Measurements from ENCODE around the gene LRRC34.

Gene LRRC34

DNA sequence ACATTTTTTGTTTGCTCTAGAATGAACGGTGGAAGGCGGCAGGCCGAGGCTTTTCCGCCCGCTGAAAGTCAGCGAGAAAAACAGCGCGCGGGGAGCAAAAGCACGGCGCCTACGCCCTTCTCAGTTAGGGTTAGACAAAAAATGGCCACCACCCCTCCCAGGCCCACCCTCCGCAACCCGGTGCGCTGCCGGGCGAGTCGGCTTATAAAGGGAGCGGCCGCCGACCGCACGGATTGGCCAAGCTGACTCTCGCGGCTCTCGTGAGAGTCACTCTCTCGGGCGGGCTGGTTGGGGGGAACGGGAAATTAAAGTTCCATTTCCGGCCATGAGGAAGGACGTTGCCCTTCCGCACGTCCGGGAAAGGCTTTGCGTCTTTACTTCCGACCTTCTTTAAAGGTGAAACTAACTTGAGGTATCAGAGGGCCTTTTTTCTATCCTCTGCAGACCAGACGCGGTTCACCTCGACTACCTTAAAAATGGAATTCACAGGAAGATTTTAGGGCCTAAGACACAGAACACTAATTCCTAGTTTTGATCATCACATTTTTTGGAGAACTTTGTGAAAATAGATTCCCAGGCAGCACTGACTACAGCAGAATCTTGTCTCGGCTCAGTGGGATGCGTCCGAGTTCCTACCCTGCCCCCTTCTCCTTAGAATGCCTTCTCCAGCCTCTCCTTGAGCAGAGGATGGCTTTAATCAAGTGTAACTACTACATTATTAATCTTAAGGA, 47.7 kb downstream of the LRRC34 start, which contains the start of gene TERC:
Gene TERC, minus strand, starts transcription at position 179 of the 731 bp plus-strand sequence.
- peak; percentile 85 for DNase-seq (ENCODE audit: low spot score)

DNA sequence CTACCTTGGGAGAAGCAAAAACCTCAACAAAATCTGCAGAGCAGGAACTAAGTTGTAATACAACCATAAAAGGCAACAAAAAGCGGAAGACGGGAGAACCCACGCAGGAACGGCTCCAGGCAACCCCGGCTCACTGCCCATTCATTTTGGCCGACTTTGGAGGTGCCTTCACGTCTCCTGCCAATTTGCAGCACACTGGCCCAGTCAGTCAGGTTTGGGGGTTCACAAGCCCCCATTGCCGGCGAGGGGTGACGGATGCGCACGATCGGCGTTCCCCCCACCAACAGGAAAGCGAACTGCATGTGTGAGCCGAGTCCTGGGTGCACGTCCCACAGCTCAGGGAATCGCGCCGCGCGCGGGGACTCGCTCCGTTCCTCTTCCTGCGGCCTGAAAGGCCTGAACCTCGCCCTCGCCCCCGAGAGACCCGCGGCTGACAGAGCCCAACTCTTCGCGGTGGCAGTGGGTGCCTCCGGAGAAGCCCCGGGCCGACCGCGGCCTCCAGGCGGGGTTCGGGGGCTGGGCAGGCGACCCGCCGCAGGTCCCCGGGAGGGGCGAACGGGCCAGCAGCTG, 48.3 kb downstream of the LRRC34 start:
- DNase-seq (ENCODE audit: low spot score), result peak; percentile 49

DNA sequence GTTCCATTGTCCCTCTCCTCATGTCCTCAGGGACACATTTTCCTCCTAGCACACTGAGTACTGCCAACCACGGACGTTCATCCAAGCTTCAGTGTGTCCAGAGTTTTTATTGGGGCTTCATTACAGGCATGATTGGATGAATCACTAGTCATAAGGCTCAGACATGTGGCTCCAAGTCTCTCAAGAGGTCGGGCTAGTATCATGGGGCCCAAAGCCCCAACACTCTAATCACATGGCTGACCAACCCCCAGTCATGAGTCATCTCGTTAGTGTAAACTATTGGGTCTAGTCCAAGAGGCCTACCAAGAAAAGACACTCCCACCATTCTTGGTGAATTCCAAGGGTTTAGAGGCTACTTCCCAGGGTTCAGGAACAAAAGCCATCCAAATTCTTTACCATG, 52.2 kb downstream of the LRRC34 start:
- no peak for DNase-seq (ENCODE audit: low spot score)

DNA sequence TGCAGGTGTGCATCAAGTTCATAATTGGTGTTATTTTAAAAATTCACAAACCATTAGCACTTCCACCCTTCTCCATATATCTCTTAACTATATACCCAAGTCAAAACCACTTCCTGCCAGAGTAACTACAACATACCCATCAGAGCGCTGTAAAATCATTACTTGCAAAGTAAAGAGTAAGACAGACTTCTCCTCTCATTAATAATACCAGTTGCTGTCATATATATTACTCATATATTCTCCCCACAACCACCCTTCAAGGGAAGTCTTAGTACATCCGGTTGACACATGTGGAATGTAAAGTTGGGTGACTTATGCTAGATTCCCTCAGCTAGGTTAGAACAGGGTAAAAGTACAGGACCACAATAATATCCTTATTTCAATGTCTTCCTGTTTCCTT, 53.4 kb downstream of the LRRC34 start:
- no peak for DNase-seq (ENCODE audit: low spot score)

DNA sequence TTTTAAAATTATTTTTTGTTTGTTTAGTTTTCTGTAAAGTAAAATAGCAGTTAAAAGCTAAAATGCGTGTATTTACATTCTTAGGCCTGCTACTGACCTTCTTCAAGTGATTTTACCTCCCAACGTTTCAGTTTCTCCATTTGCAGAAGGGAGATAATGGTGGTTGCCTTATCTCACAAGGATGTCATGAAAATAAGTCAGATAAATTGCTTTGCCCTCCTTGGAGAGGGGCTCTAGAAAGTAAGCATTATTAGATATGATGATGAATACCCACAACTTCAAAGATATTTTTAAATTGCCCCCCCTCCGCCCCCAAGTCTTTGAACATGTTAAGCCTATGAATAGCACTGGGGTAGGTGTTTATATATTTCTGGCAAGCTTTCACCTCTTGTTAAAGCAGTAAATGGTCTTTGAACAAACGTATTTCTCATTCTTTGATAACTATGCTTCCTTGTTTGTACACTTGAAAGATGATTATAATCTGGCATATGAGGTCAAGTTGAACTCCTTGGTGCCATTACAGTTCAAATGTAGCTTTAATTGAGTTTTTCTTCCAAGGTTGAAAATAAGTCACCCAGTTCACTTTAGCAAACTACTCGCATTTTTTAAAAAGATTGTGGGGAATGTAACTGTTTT, 54.2 kb downstream of the LRRC34 start:
- DNase-seq (ENCODE audit: low spot score), result no peak

DNA sequence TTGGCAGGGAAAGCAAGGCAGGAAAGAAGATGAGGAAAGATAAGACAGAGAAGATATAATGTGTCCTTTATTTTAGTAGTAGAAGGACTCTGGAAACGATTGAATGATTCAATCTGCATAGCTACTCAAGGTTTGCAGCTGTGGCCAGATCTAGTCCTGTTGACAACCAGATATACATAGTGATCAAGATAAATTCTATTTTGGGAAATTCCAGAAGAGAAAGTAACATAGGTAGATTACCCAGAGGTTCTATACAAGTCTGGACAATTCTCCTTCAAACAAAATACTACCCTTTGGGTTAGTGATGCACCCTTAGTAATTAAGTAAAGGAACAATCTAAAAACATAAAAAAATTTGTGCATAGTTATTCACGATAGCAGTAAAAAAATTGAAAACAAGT, 57.2 kb downstream of the LRRC34 start:
- DNase-seq (ENCODE audit: low spot score), result no peak

DNA sequence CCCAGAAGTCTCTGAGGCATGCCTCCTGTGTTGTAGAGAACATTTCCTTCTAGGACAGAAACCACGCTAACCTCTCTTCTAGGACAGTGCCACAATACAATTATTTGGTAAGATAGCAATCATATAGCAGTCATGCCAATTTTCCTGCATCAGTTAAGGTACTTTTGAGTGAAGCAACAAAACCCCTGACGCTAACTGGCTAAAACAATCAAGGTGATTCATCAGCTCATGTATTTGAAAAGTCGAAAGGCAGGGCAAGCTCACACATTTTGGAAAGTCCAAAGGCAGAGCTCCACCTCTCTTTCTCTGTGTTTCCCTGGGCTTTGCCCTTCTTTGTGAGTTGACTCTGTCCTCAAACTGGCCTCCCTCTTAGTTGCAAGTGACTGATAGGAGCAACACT, 58.0 kb downstream of the LRRC34 start:
- no peak for DNase-seq (ENCODE audit: low spot score)

DNA sequence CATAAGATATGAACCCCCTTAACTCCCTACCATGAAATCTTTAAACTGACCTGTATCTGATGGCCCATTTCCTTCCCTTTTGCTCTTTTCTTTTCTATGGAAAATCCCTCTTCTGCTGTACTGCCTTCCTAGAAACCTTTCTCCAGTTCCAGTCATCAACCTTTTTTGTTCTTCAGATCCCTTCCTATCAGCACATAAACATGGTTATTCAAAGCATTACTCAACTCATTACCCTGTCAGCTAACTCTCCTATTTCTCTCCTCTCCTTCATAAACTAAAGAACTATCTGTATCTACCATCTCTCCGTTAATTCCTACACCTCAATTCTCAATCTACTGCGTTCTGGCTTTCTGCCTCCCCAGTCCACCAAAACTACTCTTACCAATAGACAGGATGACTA, 60.8 kb downstream of the LRRC34 start:
- no peak for DNase-seq (ENCODE audit: low spot score)

DNA sequence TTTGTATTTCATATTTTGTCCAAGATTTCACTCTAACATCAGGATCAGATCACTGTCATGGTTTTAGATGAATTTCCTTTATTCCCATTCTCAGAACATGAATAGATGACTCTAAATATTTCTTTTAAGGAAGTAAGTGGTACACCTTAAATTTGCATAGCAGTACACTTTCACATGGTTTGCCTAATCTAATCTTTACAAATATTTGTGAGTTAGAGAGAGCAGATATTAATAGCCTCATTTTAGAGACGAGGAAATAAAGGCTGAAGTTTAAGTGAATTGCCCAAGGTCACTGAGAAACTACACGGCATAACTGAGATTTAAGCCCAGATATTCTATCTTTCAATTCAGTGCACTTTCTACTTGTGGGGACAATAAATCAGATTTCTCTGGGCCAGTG, 62.0 kb downstream of the LRRC34 start:
- no peak for DNase-seq (ENCODE audit: low spot score)

DNA sequence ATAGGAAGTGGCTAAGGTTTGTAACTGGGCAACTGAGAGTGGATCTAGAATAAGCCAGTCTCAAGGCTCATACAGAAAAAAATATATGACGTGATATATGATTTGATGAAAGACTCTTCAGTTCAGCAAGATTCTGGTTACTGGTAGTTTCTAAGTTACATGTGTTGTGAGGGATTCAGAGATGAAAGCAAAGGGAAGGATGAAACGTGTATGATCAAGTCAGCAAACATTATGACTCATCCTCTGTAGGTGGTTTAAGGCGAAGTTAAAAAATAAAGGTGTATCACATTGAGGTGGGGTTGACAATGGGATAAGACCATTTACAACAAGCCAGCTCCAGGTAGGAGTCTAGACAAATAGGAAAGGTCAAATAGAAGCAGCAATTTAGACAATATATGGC, 64.0 kb downstream of the LRRC34 start:
- no peak for DNase-seq (ENCODE audit: low spot score)

DNA sequence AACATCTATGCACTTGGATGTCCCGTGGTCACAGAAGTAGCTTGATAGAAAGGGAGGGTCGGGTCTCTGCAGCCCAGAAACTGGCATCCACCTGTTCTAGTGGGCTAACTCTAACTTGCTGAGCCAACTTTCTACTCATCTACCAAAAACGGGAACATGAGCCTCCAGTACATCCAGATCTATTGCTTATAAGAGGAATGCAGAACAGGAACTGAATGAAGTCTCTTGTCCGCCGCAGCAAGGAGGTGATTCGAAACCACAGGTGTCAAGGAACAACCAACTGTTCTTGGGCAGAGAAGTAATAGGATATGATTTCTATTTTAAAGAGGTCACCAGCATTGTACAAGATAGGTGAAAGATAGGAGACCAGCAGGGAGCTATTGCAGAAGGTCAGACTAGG, 65.8 kb downstream of the LRRC34 start:
- no peak for DNase-seq (ENCODE audit: low spot score)

DNA sequence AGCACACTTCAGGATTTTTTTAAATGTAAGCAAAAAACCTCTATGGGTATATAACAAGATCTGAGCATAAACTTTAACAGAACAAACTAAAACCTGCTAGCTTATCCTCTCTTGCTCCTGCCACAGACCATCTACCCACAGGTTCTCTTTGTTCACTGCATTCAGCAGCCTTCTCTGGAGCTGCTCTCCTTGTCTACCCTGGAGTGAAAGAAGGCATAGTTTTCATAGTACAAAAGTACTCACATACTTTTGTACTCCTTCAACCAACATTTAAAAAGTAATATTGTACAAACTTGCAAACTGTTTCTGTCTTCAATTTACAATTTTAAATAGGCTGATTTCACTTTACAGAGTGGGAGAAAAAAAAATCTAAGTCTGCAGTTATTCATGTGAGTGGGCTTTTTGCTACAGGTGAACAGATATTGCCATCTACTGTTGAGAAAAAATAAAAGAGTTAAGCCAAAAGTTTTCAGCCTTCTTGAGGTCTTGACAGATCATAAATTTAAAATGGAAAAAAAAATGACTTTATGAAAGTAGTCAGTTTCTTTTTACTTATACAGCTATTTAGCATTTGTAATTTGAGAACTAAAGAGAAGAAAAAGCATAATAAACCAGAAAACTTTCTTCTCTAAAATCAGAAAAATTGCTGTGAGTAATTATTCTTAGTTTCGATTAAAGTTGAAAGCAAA, 68.2 kb downstream of the LRRC34 start:
- DNase-seq (ENCODE audit: low spot score), result no peak
